WI38 (cell line): Measurements from ENCODE around the gene HS3ST2.

Experiments
- H3K4me3 ChIP-seq: 2 replicates; pipeline ENCODE4 v1.5.1; 2011; ENCODE audit warnings: low read depth, mild to moderate bottlenecking, control low read depth, low read length
- CTCF ChIP-seq: IDR thresholded peaks from 2 replicates; pipeline ENCODE4 v1.5.1; 2012; ENCODE audit warnings: low read depth, mild to moderate bottlenecking, control low read depth, low read length

The HS3ST2 gene

GRCh38 chr16:22782314-22782713 lies 31.6 kb upstream of the HS3ST2 start:
- no peak for TF ChIP-seq CTCF
- no peak overlapping the region for H3K4me3 ChIP-seq

GRCh38 chr16:22784690-22785214 lies 29.2 kb upstream of the HS3ST2 start:
- no peak for TF ChIP-seq CTCF
- H3K4me3 ChIP-seq, result no peak overlapping the region

- TF ChIP-seq CTCF, result no peak
- H3K4me3 ChIP-seq, result no peak overlapping the region
These were observed 28.4 kb upstream of the HS3ST2 start for GRCh38 chr16:22785552-22785951.

GRCh38 chr16:22786284-22786683 lies 27.7 kb upstream of the HS3ST2 start:
- H3K4me3 ChIP-seq, result no peak overlapping the region
- no peak for TF ChIP-seq CTCF

GRCh38 chr16:22786691-22787090 lies 27.3 kb upstream of the HS3ST2 start:
- TF ChIP-seq CTCF, result no peak
- H3K4me3 ChIP-seq, result no peak overlapping the region

- no peak for TF ChIP-seq CTCF
- H3K4me3 ChIP-seq, result no peak overlapping the region
These were observed 26.3 kb upstream of the HS3ST2 start for GRCh38 chr16:22787466-22788192.

- no peak overlapping the region for H3K4me3 ChIP-seq
- TF ChIP-seq CTCF, result no peak
These were observed 25.8 kb upstream of the HS3ST2 start for GRCh38 chr16:22788193-22788530.
